GM13977 (cell line): ENCODE measurements around the gene TUBB6.

Experiments
- DNase-seq: peaks from one replicate; pipeline ENCODE4 v3.0.0; 2012; ENCODE audit warnings: low spot score
- CTCF ChIP-seq: IDR thresholded peaks from 2 replicates; pipeline ENCODE4 v1.5.1; 2012; ENCODE audit warnings: mild to moderate bottlenecking, control low read depth; ENCODE audit not compliant: insufficient read depth; ENCODE audit errors: extremely low read depth, missing control alignments
- in situ Hi-C: fragments of 300-500 bp; cut with MboI; formaldehyde crosslinking; loops from one replicate; pipeline ENCODE4 v1.12.0; 2022; ENCODE audit warnings: low sequenced_read_pairs, low pct_unique_long_range_greater_than_20kb, mixed read lengths, inconsistent platforms; ENCODE audit not compliant: unreplicated experiment

Gene TUBB6

GRCh38 chr18:12283256-12283655, 24.8 kb upstream of the TUBB6 start:
- in situ Hi-C loops = no loop called here
- peak; percentile 7 for TF ChIP-seq CTCF
- no peak for DNase-seq

- DNase-seq = no peak
- in situ Hi-C loops = no loop called here
- no peak for TF ChIP-seq CTCF
These were observed 24.4 kb upstream of the TUBB6 start for GRCh38 chr18:12283666-12284065.

GRCh38 chr18:12287131-12287681, 20.8 kb upstream of the TUBB6 start:
- no peak for TF ChIP-seq CTCF
- in situ Hi-C loops = no loop called here
- no peak for DNase-seq

- DNase-seq = no peak
- TF ChIP-seq CTCF = no peak
- in situ Hi-C loops = no loop called here
These were observed 20.2 kb upstream of the TUBB6 start for GRCh38 chr18:12287684-12288402.

GRCh38 chr18:12288403-12288755, 19.7 kb upstream of the TUBB6 start:
- TF ChIP-seq CTCF = no peak
- no peak for DNase-seq
- in situ Hi-C loops = no loop called here

- in situ Hi-C loops = no loop called here
- no peak for DNase-seq
- TF ChIP-seq CTCF = no peak
These were observed 18.0 kb upstream of the TUBB6 start for GRCh38 chr18:12290086-12290485.
